Tongue (tissue), 2 donors: ENCODE results near the gene JKAMP. TPM values are rescaled to one million over a fixed set of nuclear protein-coding genes. Genes with fewer than 3 reads are reported as not detected.
A peak's percentile ranks its signal among the peaks of the same experiment; 100 is the strongest.
"Not testable (repeated sequence)": the region's sequence is repeated elsewhere in the genome, so short reads cannot be mapped to it uniquely, and the experiment has no call there.

Experiments used
- DNase-seq: peaks from one replicate; pipeline ENCODE4 v3.0.0-alpha.2; 2015
- total RNA-seq: library from RNA; depleted of rRNA; stranded (reverse); fragments of >200 nt; gene quantifications from one replicate; pipeline ENCODE4 v1.2.3, GENCODE V29; 2014

Gene JKAMP, protein sequence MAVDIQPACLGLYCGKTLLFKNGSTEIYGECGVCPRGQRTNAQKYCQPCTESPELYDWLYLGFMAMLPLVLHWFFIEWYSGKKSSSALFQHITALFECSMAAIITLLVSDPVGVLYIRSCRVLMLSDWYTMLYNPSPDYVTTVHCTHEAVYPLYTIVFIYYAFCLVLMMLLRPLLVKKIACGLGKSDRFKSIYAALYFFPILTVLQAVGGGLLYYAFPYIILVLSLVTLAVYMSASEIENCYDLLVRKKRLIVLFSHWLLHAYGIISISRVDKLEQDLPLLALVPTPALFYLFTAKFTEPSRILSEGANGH
- total RNA-seq: 77.8 TPM

DNA sequence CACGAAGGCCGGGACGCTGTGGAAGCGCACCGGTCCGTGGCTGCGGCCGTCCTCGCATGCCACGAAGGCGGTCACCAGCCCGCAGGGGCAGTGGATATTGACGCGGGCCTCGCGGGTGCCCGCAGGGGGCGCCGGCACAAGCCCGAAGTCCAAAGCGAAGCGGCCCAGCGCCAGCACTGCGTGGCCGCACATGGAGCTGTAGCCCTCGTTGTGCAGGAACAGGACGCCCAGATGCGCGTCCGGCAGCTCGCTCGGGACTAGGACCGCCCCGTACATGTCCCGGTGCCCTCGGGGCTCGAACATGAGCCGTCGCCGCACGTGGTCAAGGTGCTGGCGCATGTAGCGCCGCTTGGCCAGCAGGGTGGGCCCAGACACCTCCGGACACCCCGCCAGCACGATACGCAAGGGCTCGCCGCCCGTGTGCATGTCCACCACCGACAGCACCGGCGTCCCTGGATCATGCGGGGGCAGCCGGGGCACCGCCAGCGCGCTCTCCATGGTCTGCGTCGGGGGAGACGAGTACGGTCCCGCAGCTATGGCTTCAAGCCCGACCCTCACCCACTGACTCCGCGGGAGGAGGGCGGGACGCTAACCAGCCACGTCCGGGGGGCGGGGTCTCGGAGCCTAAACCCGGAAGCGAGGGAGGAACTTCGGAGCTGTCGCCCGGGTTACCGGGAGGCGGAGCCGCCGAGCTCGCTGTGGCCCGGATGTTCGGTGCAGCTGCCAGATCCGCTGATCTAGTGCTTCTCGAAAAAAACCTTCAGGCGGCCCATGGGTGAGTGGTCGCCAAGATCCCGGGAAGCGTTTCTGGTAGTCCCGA, at the start of gene JKAMP, which contains the start of gene L3HYPDH:
TSS of gene JKAMP (plus strand) at position 699 of the 820 bp plus-strand sequence. CDS start at position 772, 73 bp downstream.
TSS of gene L3HYPDH (minus strand) at position 590 of the 820 bp plus-strand sequence. CDS start at position 498, 92 bp downstream.
- DNase-seq: peak; percentile 99

DNA sequence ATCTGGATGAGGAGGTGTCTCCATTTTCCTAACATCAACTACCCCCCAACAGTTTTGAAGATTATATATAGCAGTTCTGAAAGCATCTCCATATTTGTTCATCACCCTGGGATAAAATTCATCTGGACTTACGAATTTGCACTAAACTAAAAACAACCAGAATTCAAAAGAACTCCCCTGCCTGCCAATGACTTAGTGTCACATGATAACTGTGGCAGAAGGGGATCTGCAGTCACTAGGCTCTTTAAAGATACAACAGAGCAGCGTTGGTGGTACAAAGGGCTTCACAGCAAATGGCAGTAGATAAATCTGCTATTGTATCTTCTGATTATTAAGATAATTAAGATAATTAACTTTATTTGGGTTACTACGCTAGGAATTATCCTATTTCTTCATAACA, 49.2 kb upstream of the JKAMP start:
- no peak for DNase-seq

DNA sequence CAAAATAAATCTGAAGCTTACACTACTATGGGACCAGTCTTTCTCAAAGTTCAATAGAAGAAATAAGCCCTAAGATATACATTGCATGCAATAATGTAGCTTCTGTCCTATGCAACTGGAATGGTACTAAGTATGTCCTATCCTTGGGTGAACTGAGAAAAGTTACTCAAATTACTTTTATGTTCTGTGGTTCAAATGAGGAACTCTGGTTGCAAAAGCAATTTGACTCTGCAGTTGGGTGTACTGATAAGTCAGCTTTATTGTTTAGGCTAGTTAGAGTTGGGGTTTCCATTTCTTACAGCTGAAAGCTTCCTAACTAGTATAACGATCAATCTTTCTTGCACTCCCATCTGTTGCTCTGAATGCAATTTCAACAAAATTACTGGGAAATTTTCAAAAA, 48.3 kb upstream of the JKAMP start:
- DNase-seq: no peak

DNA sequence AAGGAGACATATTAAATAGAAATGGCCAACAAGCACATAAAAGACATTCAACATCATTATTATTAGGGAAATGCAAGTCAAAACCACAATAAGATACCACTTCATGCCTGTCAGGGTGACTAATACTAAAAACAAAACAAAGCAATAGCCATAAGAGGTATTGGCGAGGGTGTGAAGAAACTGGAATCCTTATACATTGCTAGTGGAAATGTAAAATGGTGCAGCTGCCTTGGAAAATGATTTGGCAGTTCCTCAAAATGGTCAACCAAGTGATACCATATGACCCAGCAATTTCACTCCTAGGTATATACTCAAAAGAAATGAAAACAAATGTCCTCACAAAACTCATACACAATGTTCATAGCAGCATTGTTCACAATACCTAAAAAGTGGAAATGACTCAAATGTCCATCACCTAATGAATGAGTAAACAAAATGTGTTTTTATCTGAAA, 46.1 kb upstream of the JKAMP start:
- no peak for DNase-seq

DNA sequence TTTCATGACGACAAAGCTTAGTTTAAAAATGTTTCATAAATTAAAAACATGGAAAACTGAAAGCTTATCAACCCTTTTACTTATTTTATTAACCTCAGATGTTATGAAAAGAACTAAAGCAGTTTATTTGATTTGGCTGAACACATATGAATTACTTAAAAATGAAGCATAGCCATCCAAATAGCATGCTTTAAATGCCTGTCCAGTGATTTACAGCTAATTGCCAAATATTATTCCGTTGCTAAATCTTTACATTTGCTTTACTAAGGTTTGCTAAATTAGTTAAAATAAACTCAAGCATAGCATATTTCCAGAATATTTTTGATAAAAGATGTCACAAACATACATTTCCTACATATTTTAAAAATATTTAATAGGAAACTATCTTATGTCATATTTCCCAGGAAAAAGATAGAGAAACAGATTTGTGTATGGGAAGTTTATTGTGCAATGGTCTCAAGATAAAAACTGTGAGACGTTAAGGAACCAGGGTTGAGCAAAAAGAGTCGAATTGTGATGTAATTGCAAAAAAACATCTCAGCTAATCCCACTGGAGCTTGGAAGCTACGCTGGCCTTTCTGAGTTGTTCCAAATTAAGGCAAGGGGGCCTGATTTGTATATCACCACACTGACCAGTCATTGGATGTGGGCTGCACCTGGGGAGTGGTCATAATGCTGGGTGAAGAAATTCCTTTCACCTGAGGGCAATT, 44.9 kb upstream of the JKAMP start:
- DNase-seq: no peak

DNA sequence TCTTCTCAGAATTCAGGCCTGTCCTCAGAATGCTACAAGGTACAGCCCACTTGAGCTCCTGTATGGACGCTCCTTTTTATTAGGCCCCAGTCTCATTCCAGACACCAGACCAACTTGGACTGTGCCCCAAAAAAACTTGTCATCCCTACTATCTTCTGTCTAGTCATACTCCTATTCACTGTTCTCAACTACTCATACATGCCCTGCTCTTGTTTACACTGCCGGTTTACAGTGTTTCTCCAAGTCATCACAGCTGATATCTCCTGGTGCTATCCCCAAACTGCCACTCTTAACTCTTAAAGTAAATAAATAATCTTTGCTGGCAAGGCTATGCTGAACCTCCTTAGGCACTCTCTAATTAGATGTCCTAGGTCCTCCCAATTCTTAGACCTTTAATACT, 35.6 kb upstream of the JKAMP start:
- DNase-seq: not testable (repeated sequence)

DNA sequence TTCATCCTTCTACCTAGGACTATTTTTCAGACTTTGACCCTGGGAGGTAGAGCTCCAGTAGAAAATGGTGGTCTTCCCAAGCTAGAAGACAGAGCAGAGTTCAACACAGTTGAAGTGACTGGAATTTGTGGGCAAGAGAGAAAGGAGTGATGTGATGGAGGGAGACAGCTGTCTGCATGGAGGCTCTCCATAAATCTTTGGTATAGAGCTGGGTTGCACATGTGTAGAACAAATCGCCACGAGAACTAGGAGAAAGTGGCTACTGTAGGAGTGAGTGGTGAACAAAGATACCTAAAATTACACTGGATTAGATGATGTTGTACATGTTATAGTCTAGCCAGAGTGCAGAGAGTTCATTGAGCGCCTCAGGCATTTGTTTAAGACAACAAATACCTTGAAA, 33.6 kb upstream of the JKAMP start:
- peak; percentile 19 for DNase-seq

DNA sequence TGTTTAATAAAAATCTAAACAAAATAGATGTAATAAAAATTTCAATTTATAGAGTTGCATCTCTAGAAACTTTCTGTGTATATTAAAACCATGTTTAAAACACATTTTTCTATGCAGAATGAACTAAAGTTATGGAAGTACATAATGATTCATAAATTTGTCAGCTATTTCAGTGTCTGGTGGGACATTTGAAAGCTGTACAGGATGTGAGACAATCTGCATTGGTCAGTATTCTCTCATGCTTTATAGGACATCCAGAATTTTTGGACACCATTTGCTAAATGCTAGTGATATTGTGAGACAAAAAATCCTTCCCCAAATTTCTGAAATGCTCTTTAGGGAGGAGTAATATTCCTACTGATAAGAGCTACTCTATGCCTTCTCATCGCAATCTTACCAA, 32.5 kb upstream of the JKAMP start:
- no peak for DNase-seq

DNA sequence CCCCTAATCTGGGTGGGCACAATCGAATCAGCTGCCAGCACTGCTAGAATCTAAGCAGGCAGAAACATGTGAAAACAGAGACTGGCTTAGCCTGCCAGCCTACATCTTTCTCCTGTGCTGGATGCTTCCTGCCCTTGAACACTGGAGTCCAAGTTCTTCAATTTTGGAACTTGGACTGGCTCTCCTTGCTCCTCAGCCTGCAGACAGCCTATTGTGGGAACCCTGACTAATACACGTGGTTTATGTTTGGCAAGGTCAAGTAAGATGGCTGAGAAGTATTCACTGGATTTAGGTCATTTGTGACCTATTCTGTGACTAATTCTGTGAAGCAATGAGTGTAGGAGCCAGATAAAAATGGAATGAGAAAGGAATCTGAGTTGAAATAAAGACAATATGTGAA, 30.2 kb upstream of the JKAMP start:
- no peak for DNase-seq

DNA sequence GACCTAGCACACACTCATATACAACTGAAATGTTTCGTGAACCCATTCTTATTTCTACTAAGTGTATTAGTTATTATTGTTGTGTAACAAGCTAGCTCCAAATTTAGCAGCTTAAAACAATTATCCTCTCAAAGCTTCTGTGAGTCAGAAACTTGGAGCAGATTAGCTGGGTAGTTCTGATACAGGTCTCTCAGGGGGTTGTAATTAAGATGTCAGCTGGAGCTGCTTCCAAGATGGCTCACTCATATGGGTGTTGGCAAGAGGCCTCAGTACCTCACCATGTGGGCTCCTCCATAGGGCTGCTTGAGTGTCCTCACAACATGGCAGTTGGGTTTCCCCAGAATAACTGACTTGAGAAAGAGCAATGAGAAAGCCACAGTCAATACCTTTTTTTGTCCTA, 28.9 kb upstream of the JKAMP start:
- DNase-seq: no peak

DNA sequence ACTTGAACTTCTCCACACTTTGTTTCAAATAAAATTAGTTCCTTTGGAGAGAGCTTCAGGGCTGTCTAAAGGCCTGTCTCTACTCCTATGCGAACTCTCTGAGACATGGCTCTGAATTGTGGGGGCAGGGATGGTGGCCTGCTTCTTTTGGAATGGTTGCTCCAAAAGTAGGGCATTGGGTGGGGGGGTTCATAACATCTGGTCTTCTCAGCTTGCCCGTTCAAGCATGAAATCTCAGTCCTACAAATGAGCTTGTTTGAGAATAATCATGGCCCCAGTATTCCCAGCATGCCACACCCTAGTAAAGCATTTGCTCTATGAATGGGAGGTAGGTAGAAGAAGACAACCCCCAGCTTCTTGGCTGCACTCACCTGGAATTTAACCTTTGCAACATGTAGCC, 25.8 kb upstream of the JKAMP start:
- DNase-seq: no peak

DNA sequence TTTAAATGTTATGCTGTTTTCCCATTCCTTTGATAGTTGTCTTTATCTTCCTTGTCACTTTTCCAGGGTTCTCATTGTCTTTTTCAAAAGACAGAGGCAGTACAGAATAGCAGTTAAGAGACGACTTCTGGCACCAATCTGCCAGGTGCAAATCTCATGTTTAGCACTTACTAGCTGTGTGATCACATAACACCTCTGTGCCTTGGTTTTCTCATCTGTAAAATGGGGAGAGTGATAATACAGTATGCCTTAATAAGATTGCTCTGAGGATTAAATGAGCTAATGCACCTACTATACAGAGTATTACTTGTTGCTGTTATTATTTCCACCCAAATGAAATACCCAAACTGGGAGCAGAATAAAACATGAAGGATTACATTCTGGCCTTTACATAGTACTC, 23.9 kb upstream of the JKAMP start:
- DNase-seq: no peak

DNA sequence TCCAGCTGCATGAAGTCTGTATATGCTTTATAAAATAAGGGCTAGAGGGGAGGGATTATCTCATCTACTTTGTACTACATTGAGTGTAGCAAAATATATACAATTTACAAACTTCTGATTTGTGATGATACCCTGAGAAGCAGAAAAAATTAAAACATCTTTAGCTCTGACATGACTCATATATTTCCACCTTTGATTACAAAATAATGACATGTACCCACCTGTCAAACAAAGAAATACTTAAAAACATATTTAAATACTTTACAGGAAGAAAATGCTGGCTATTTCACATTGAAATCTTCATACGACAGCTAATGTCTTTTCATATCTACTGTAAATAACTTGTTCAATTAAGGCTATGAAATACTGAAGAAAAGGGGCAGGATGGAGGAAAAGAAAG, 22.4 kb upstream of the JKAMP start:
- no peak for DNase-seq

DNA sequence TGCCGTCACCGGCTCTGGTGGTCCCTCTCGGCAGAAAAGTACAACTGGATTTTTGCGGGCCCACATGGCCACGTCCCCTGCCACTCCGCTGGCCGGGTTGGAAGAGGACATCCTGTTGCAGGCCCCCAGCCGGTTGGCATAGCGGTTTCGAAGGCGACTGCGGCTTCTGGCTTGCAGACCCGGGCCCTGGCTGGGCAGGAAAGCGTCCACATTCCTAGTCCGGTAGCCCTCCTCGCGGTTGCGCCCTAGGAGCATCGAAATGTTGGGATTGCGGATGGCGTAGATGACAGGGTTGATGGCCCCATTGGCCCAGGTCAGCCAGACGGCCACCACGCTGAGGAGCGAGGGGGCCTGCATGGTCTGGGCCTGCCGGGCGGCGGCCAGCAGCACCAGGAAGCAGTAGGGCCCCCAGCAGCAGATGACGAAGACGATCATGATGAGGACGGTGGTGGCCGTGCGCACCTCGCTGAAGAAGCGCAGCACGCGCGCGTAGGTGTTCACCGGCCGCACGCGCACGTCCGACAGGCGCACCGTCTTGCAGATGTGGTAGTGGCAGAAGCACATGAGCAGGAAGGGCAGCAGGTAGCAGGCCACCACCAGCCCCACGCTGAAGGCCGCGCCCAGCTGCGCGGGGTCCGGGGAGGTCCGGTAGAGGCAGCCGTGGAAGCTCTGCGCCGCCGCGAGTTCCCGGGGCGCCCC, 20.4 kb upstream of the JKAMP start:
- no peak for DNase-seq

DNA sequence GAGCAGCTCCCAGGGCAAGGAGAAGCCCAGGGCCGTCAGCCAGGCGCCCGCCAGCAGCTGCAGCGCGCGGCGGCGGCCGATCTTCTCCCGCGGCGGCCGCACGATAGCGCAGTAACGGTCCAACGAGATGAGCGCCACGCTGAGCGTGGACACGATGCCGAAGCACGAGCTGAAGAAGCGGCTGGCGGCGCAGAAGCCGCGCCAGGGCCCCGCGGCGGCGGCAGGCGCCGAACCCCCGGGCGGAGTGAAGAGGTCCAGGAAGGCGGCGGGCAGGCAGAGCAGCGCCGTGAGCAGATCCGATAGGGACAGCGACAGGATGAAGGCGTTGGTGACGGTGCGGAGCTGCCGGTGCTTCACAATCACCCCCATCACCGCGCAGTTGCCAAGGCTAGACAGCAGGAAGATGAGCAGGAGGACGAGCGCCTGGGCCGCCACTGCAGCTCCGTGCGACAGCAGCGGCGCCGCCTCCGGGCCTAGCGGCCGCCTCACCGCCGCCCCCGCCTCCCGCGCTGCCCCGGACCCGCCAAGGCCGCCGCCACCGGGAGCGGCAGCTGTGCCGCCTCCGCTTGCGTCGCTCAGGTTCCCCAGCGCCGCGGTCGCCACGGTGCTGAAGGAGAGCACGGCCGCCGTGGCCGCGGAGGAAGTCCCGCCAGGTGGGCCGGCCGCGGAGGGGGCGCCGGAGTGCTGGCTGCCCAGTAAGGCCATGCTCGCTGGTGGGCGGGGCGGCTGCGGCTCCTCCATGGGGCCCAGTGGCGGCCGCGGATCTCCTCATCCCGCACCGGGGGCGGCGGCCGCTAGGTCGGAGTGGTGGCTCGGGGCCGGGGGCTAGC, 19.6 kb upstream of the JKAMP start:
- peak; percentile 75 for DNase-seq

DNA sequence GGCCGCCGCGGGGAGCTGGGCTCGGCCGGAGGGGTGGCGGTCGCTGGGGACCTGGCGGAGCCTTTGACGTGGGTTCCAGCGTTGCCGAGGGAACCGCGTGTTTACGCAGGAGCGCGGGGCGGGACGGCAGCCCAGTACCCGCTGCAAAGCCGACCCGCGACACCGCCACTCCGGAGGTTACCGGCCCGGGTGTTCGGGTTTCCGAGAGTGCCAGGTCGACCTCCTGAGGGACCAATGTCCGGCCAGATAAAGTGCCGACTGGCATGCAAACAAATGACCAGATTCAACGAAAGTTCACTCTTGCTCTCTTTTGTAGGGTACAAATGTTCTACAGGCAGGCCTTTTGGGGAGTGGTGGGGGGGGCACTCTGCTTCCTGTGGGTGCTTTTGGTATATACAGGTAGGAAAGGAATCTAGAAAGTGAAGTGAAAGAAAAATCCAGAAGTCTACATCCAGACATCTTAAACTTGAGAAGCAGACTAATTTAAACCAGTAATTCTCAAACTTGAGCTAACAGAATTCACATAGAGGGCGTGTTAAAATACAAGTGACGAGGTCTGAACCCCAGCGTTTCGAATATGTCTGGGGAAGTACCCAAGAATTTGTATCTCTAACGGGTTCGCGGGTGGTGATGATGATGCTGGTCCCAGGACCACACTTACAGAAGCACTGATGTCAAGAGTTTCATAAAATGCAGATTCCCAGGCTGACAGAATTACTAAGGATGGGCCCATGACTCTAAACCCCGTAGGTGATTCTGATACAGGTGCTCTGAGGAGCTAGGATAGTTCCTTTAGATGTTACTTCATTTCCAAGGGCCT, 18.8 kb upstream of the JKAMP start, which contains the start of gene GPR135:
TSS of gene GPR135 (minus strand) at position 65 of the 820 bp plus-strand sequence. CDS start 154 bp downstream, outside the sequence.
- DNase-seq: peak; percentile 59

DNA sequence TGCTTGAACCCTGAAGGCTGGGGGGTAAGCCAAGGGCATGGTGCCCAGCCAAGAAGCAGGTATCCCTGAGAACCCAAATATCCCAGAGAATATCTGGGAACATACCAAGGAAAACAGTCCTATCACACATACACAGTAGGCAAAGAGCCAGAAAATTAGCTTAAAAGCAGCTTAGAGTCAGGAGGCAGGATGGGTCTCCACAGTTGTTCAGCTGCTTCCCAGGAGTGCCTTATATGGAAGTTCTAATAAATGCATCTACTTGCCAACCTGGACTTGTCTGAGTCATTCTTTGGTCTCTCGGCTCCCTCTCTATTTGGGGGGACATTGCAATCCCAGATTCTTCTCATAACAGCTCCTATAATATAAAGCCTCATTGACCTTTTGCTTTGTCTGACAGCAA, 10.1 kb upstream of the JKAMP start:
- DNase-seq: no peak

DNA sequence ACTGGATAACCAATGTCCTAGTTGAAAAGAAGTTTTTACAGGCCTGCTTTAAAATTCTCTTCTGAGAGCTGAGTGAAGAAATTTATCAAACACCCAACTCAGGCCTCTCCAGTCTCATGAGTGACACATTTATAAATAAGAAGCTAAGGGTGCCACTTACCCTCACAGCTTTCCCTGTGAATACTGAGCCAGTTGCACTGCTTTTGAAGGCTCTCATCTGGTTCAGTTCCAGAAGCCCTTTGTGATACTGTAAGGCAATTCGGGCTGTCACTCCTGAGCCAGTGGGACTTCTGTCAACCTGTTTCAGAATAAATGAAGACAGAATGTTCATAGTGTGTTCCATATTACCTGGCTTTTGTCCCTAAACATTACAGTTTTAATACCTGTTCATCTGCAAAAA, 8.6 kb upstream of the JKAMP start:
- DNase-seq: no peak

DNA sequence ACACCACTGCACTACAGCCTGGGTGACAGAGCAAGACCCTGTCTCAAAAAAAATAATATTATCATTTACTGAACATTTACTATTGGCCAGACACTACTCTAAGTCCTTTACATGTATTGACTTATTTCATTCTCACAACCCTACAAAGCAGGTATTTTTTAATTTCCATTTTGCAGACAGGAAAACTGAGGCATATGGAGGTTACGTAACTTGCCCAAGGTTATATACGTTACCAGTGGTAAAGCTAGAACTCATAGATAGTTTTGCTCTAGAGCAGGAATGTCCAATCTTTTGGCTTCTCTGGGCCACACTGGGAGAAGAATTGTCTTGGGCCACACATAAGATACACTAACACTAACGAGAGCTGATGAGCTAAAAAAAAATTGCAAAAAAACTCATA, 5.8 kb upstream of the JKAMP start:
- DNase-seq: no peak

DNA sequence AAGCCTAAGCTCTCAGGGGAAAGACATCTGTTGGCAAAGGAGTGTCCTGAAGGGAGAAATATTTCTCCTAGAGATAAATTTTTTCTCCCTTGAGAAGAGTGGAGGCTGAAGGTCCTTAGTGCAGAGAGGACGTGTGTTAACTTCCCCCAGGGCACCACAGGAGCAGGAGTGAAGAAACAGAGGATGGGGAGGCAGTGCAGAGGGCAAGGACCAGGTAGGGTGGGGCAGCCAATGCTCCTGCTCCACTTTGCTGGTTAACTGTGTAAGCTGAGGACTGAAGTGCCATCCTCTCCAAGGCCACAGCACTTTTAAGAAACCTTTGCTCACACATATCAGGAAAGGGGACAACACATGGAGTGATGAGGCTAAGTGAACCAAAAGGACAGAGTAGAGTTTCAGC, 4.2 kb upstream of the JKAMP start:
- no peak for DNase-seq
